NCI-H146 (cell line): ENCODE results near the gene C16orf74.

Experiments used
- DNase-seq: peaks from one replicate; lab custom pipeline; 2025; lab: John Stamatoyannopoulos, UW

The C16orf74 gene

GRCh38 chr16:85673529-85674417, 77.1 kb downstream of the C16orf74 start:
- no peak for DNase-seq

- DNase-seq, result no peak
Observed at GRCh38 chr16:85670840-85671239, 80.1 kb downstream of the C16orf74 start.

- DNase-seq, result no peak
Observed at GRCh38 chr16:85668676-85669424, 82.0 kb downstream of the C16orf74 start.

GRCh38 chr16:85667841-85668413, 83.0 kb downstream of the C16orf74 start:
- no peak for DNase-seq

- DNase-seq, result no peak
Observed at GRCh38 chr16:85667261-85667660, 83.6 kb downstream of the C16orf74 start.

GRCh38 chr16:85665929-85666328, 85.0 kb downstream of the C16orf74 start:
- no peak for DNase-seq

GRCh38 chr16:85665373-85665740, 85.5 kb downstream of the C16orf74 start:
- no peak for DNase-seq

- DNase-seq, result no peak
Observed at GRCh38 chr16:85664580-85665372, 86.1 kb downstream of the C16orf74 start.

- DNase-seq, result no peak
Observed at GRCh38 chr16:85663891-85664321, 87.0 kb downstream of the C16orf74 start.

- DNase-seq, result no peak
Observed at GRCh38 chr16:85662976-85663830, 87.7 kb downstream of the C16orf74 start.

- DNase-seq, result peak; percentile 4
Observed at GRCh38 chr16:85662482-85662812, 88.4 kb downstream of the C16orf74 start.

- DNase-seq, result no peak
Observed at GRCh38 chr16:85661740-85662481, 89.0 kb downstream of the C16orf74 start.

GRCh38 chr16:85660843-85661739, 89.8 kb downstream of the C16orf74 start:
- no peak for DNase-seq

- peak; percentile 32 for DNase-seq
Observed at GRCh38 chr16:85659805-85660511, 90.9 kb downstream of the C16orf74 start.

- DNase-seq, result no peak
Observed at GRCh38 chr16:85659336-85659735, 91.6 kb downstream of the C16orf74 start.

GRCh38 chr16:85658504-85659326, 92.2 kb downstream of the C16orf74 start:
- DNase-seq, result no peak

- DNase-seq, result no peak
Observed at GRCh38 chr16:85657996-85658395, 92.9 kb downstream of the C16orf74 start.
